ENCODE measurements around the gene CRADD. TPM values are rescaled to one million over a fixed set of nuclear protein-coding genes. Genes with fewer than 3 reads are reported as not detected.

CRADD gene
- total RNA-seq, 4 donors from 2014 or later: 19.4 to 28.7 (median 22.6) TPM

GRCh38 chr12:93857279-93857938, 180.2 kb downstream of the CRADD start:
- in situ Hi-C loops (cut with MboI; ENCODE audit: low sequenced_read_pairs in 4 of 4) (no loop called here), intact Hi-C loops (cut with DNase I; ENCODE audit: low total_unique reads) (no loop called here)
- H3K4me1 ChIP-seq: peaks cover 0 to 6% of the 10 kb centered on the region in 2 donors
- no peak overlapping the region for H3K27ac ChIP-seq
- DNase-seq (no peak), ATAC-seq (no peak)
- no peaks in the 10 kb centered on the region for H3K36me3 ChIP-seq
- no peak overlapping the region for H3K4me3 ChIP-seq
- no peak for TF ChIP-seq POLR2A (IDR thresholded peaks at IDR 0.05)
- TF ChIP-seq, protein P1, sequence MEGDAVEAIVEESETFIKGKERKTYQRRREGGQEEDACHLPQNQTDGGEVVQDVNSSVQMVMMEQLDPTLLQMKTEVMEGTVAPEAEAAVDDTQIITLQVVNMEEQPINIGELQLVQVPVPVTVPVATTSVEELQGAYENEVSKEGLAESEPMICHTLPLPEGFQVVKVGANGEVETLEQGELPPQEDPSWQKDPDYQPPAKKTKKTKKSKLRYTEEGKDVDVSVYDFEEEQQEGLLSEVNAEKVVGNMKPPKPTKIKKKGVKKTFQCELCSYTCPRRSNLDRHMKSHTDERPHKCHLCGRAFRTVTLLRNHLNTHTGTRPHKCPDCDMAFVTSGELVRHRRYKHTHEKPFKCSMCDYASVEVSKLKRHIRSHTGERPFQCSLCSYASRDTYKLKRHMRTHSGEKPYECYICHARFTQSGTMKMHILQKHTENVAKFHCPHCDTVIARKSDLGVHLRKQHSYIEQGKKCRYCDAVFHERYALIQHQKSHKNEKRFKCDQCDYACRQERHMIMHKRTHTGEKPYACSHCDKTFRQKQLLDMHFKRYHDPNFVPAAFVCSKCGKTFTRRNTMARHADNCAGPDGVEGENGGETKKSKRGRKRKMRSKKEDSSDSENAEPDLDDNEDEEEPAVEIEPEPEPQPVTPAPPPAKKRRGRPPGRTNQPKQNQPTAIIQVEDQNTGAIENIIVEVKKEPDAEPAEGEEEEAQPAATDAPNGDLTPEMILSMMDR (IDR thresholded peaks at IDR 0.05 in 4 of 5, conservative IDR thresholded peaks at IDR 0.05 in 1 of 5): no peak
- no peaks in the 10 kb centered on the region for H3K9me3 ChIP-seq
- H3K27me3 ChIP-seq: no peaks in the 10 kb centered on the region

DNA sequence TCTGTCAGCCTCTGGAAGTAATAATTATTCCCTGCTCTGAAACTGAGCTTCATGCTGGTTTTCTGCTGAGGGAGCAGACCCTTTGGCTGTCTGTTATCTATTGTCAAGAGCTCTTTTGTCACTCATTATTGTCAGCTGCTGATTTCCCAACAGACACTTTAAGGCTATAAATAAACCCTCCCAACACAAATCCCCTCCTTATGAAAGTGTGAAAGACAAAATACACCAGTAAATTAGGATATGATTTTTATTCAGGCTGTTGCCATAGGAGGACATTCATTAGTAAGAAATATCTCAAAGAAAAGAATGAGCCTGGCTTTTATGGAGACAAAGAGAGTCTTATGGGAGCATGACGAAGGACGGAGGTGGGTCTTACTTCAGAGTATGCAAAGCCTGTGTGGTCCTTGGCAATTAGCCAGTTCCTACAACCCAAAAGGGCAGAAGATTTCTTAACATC, 180.8 kb downstream of the CRADD start:
- ATAC-seq: no peak

GRCh38 chr12:93860668-93861373, 183.6 kb downstream of the CRADD start:
- in situ Hi-C loops (cut with MboI; ENCODE audit: low sequenced_read_pairs in 4 of 4): no loop called here
- no peak for ATAC-seq
- no peak overlapping the region for H3K27ac ChIP-seq

More for the DNA sequence above, 180.8 kb downstream of the CRADD start:
- no peak for DNase-seq
- in situ Hi-C loops (cut with MboI; ENCODE audit: low sequenced_read_pairs in 4 of 4) (no loop called here), intact Hi-C loops (cut with DNase I; ENCODE audit: low total_unique reads) (no loop called here)
- TF ChIP-seq, protein P1 (IDR thresholded peaks at IDR 0.05 in 4 of 5, conservative IDR thresholded peaks at IDR 0.05 in 1 of 5): no peak
- no peak for TF ChIP-seq POLR2A (IDR thresholded peaks at IDR 0.05)
- H3K4me1 ChIP-seq: peaks cover 0 to 6% of the 10 kb centered on the region in 2 donors
- H3K9me3 ChIP-seq: no peaks in the 10 kb centered on the region
- H3K27me3 ChIP-seq: no peaks in the 10 kb centered on the region
- H3K4me3 ChIP-seq: no peak overlapping the region
- H3K36me3 ChIP-seq: no peaks in the 10 kb centered on the region
- H3K27ac ChIP-seq: no peak overlapping the region

DNA sequence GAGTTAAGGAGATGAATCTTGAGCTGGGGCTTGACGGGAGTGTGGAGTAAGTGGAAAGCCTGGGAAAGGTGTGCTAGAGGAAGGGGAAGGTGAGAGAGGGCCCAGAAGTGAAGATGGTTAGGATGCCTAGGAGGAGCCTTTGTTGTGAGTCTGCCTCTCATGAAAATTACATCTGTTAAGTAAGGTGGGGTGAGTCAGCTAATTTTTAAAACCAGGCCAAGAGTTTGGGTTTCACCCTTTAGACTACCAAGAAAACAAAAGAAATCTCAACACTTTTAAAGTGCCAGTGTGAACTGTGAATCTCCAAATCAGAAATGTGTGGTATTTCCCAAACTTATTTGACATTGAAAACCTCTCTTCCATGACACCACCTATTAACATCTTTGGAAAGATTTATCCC, 185.2 kb downstream of the CRADD start:
- TF ChIP-seq POLR2A (IDR thresholded peaks at IDR 0.05): no peak
- TF ChIP-seq, protein P1 (IDR thresholded peaks at IDR 0.05 in 4 of 5, conservative IDR thresholded peaks at IDR 0.05 in 1 of 5): no peak
- intact Hi-C loops (cut with DNase I; ENCODE audit: low total_unique reads): no loop called here
- in situ Hi-C loops (cut with MboI; ENCODE audit: low sequenced_read_pairs in 4 of 4): no loop called here

More at GRCh38 chr12:93860668-93861373, 183.6 kb downstream of the CRADD start:
- Histone ChIP-seq H3K4me1 (peaks cover 0 to 6% of the 10 kb centered on the region in 2 donors), H3K9me3 (peaks cover 0 to 6% (median 0%) of the 10 kb centered on the region in 3 donors), H3K27me3 (no peaks in the 10 kb centered on the region), H3K36me3 (peaks cover 0 to 4% of the 10 kb centered on the region in 2 donors), H3K4me3 (no peak overlapping the region)
- intact Hi-C loops (cut with DNase I; ENCODE audit: low total_unique reads): no loop called here
- no peak for DNase-seq
- TF ChIP-seq, protein P1 (IDR thresholded peaks at IDR 0.05 in 4 of 5, conservative IDR thresholded peaks at IDR 0.05 in 1 of 5): no peak
- no peak for TF ChIP-seq POLR2A (IDR thresholded peaks at IDR 0.05)

More for the DNA sequence above, 185.2 kb downstream of the CRADD start:
- peaks cover 0 to 1% of the 10 kb centered on the region in 2 donors for H3K4me1 ChIP-seq
- no peak overlapping the region for H3K4me3 ChIP-seq
- DNase-seq (no peak), ATAC-seq (no peak)
- peaks cover 0 to 12% (median 0%) of the 10 kb centered on the region in 3 donors for H3K9me3 ChIP-seq
- no peaks in the 10 kb centered on the region for H3K27me3 ChIP-seq
- H3K36me3 ChIP-seq: peaks cover 0 to 4% of the 10 kb centered on the region in 2 donors
- no peak overlapping the region for H3K27ac ChIP-seq

Measured in gastrocnemius medialis (tissue), 4 donors.